SHP77 (cell line): ENCODE data around the gene LAMP2.

Experiments used
- DNase-seq, 2 experiments: peaks; one replicate each; lab custom pipeline; 2025; lab: John Stamatoyannopoulos, UW

Gene LAMP2

DNA sequence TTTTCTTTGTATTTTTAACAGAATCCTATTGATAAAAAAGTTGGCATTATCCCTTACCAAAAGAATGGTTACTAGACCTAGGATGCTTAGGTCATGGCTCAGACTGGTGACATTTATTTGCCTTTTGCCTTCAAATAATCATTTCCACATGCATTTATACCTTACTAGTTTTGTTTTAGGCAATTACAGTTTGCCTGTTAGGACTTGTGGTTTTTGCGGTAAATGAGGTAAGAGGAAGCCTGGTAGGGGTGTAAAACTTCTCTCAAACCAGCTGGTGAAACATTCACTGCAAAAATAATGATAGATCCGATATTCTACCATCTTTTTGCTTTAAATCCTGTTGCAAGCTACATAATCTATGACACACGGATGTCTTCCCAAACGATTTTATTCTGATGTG, 12.1 kb downstream of the LAMP2 start:
- no peak for DNase-seq

GRCh38 chrX:120453985-120454384, 15.1 kb downstream of the LAMP2 start:
- DNase-seq: no peak

GRCh38 chrX:120452131-120452530, 17.0 kb downstream of the LAMP2 start:
- DNase-seq: no peak

DNA sequence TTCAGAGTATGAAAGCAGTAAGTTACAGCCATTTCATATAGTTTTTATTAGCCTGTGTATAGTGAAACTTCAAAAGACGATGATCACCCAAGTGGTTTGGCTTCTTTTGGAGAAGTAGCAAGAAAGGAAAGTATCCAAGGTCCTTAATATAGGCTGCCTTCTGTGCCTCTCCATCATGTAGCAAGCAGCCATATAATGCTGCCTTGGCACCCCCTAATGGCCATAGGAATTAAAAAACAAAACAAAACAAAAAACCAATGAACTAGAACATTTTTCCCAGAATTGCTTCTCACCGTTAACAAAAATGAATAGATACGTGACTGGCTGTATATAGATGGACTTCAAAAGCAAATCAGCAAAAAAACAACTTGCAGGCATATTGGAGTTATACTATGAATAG, 18.9 kb downstream of the LAMP2 start:
- peak in 1 of 2 experiments; percentile 2 for DNase-seq

DNA sequence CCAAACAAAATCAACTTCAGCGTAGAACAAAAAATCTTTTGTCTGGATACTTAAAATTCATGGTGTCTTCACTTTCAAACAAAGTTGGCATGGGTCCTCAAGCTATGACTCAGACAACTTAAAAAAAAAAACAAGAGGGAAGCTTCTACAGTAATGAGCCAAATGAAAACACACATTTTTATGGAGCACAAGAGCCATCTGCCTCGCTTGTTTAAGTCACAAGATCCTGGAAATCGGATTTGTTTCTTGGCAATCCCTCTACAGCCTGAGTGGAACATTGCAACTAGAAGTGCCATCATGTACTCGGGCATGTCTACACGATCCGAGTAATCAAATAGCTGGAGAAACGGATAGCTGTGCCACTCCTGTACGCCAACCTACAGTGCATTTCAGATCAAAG, 22.6 kb downstream of the LAMP2 start:
- no peak for DNase-seq

- no peak for DNase-seq
Observed at GRCh38 chrX:120439921-120440320, 29.2 kb downstream of the LAMP2 start.

- no peak for DNase-seq
Observed at GRCh38 chrX:120429776-120430540, 39.1 kb downstream of the LAMP2 start.

DNA sequence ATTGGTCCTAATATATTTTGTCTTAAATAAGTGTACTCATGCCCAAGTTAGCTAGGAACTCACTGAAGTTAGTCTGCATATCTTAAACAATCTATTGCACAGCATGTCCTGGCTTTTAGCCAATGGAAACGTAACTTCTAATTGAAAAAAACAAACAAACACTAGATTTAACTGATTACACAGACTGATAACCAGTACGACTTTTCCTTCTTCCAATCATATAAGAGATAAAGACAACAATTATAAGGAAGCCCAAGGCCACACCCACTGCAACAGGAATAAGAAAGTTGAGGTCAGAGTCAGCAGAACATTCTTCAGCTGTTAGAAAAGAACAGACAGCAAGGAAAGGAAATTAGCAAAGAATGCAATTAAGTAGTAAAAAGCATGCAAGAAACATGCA, 40.8 kb downstream of the LAMP2 start:
- no peak for DNase-seq

DNA sequence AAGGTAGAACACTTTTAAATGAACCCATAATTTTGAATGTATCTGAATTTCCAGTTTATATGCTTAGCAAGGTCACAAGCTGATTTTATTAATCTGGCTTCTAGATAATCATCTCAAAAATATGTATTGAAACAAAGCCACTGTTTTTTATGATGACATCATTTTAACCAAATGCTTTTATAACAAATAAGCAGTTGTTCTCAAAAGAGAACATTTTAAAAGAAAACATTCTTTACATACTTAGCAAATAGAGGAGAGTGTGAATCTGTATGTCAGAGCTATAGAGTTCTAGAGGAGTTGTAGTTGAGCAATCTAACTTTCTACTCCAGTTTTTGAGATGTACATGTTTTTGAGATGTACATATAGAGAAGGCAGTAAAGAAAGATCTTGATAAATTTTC, 42.5 kb downstream of the LAMP2 start:
- DNase-seq: no peak

DNA sequence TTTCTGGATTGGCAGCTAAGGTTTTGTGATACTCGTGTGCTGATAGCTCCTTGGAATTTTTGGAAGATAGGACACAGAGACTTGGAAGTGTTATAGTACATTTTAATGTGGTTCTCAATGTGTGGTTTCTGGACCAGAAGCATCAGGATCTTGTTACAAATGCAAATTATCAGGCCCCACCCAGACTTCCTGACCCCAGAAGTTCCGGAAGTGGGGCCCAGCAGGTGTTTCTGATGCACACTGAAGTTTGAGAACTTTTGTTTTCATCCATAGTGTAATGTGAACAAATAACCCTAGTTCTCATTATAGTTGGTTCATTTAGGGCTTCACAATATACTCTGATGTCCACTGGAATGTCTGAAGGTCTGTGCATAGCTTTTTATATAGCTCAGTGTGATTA, 49.6 kb downstream of the LAMP2 start:
- no peak for DNase-seq

DNA sequence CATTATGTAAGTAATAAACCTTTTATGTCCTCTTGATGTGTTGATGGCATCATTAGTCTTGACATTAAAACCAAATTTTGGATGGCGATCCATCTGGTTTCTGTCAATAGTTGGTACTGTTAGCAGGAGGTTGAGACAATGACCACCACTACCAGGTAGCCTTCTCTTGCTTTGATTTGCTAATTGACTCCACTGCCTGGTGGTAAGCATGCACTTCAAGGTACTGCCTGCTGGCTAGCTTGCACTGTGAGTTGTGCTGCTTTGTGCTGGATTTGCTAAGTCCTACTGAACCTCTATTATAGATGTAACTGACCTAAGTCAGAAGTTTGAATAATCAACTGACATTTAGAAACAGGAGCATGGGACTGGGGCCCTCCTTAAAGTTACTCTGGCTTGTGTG, 60.9 kb downstream of the LAMP2 start:
- DNase-seq: no peak

GRCh38 chrX:120406638-120407037, 62.5 kb downstream of the LAMP2 start:
- DNase-seq: no peak

GRCh38 chrX:120402369-120402768, 66.7 kb downstream of the LAMP2 start:
- DNase-seq: no peak

GRCh38 chrX:120401301-120401700, 67.8 kb downstream of the LAMP2 start:
- no peak for DNase-seq

- DNase-seq: no peak
Observed at GRCh38 chrX:120380699-120381098, 88.4 kb downstream of the LAMP2 start.

- no peak for DNase-seq
Observed at GRCh38 chrX:120379937-120380681, 89.0 kb downstream of the LAMP2 start.

DNA sequence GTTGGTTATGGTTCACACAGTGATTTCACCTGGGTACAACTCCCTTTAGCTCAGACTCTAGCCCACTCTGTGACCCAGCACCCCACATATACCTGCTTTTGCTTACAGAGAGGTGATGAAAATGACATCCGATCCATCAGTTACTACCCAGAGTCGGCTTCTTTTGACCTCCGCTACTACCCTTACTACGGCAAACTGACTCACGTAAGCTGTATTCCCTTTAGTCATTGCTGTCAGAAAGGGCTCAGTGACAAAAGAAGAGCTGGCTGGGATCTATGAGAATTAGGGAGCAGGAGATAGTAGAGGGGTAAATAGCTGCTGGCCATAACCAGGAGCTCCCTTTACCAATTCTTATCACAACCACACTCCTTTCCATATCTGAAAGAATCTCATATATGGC, 90.5 kb downstream of the LAMP2 start:
- DNase-seq: no peak
